HEK293 (cell line): Measurements from ENCODE around the gene GPLD1.

Source experiments
- CTCF ChIA-PET: fragments of 350-600 bp; formaldehyde crosslinking; extraction: SDS; loops from one replicate; lab custom pipeline; 2021; ENCODE audit warnings: antibody characterized with exemption; lab: Yijun Ruan, JAX
- POLR2A ChIA-PET: fragments of 300-600 bp; formaldehyde crosslinking; extraction: SDS; loops from one replicate; lab custom pipeline; 2020; ENCODE audit warnings: antibody characterized with exemption, inconsistent platforms; lab: Yijun Ruan, JAX
- H3K27ac ChIP-seq: fragments of 200-500 bp; sonication (Bioruptor generic); 2 replicates; pipeline ENCODE4 v1.5.1; 2014; ENCODE audit warnings: low read depth, low read length, control low read depth, inconsistent platforms; ENCODE audit errors: extremely low read depth
- H3K36me3 ChIP-seq, 2 experiments: fragments of 200-500 bp in 1 of 2; sonication (Bioruptor generic) in 1 of 2; 1 replicate in 1 of 2; 2 replicates in 1 of 2; pipeline ENCODE4 v1.5.1; 2014 to 2017; ENCODE audit warnings: inconsistent platforms in 2 of 2, low read length in 2 of 2; ENCODE audit not compliant: control insufficient read depth in 2 of 2, insufficient read depth in 1 of 2
- H3K4me1 ChIP-seq: fragments of 200-500 bp; sonication (Bioruptor generic); 2 replicates; pipeline ENCODE4 v1.5.1; 2014; ENCODE audit warnings: mild to moderate bottlenecking, low read length, inconsistent platforms; ENCODE audit not compliant: control insufficient read depth, insufficient read depth
- H3K4me3 ChIP-seq: 2 replicates; pipeline ENCODE4 v1.5.1; 2011; ENCODE audit warnings: low read depth, mild to moderate bottlenecking, control low read depth, low read length, moderate library complexity
- H3K9me3 ChIP-seq: fragments of 200-500 bp; sonication (Bioruptor generic); 2 replicates; pipeline ENCODE4 v1.5.1; 2014; ENCODE audit warnings: low read depth, low read length, inconsistent platforms; ENCODE audit not compliant: control insufficient read depth, insufficient read depth
- BCL11B ChIP-seq: fragments of 450-650 bp; formaldehyde crosslinking; IDR thresholded peaks from 2 replicates; pipeline ENCODE4 v1.5.1; 2016; ENCODE audit warnings: low read depth, missing biosample characterization, missing genetic modification characterization
- EGR2 ChIP-seq: fragments of 450-650 bp; formaldehyde crosslinking; IDR thresholded peaks from 2 replicates; pipeline ENCODE4 v1.5.1; 2016; ENCODE audit warnings: low read depth, missing biosample characterization, missing genetic modification characterization
- GFI1B ChIP-seq: fragments of 450-650 bp; formaldehyde crosslinking; IDR thresholded peaks from 2 replicates; pipeline ENCODE4 v1.5.1; 2016; ENCODE audit warnings: missing biosample characterization, missing genetic modification characterization
- HOXA7 ChIP-seq: sonication (generic); formaldehyde crosslinking; IDR thresholded peaks from 2 replicates; pipeline ENCODE4 v1.8.1; 2022; ENCODE audit warnings: missing genetic modification reagents, borderline replicate concordance
- PRDM2 ChIP-seq: fragments of 450-650 bp; formaldehyde crosslinking; IDR thresholded peaks from 2 replicates; pipeline ENCODE4 v1.5.1; 2016; ENCODE audit warnings: missing biosample characterization, missing genetic modification characterization, borderline replicate concordance
- TCF7L2 ChIP-seq: IDR thresholded peaks from 2 replicates; pipeline ENCODE4 v1.6.1; 2011; ENCODE audit warnings: low read depth, mild to moderate bottlenecking, inconsistent platforms, low read length, moderate library complexity, borderline replicate concordance
- ZBTB8A ChIP-seq: fragments of 450-650 bp; formaldehyde crosslinking; IDR thresholded peaks from 2 replicates; pipeline ENCODE4 v1.5.1; 2016; ENCODE audit warnings: missing biosample characterization, missing genetic modification characterization
- ZFP41 ChIP-seq: fragments of 450-650 bp; formaldehyde crosslinking; IDR thresholded peaks from 2 replicates; pipeline ENCODE4 v1.5.1; 2016; ENCODE audit warnings: missing biosample characterization, missing genetic modification characterization, borderline replicate concordance
- ZNF112 ChIP-seq: fragments of 450-650 bp; formaldehyde crosslinking; IDR thresholded peaks from 2 replicates; pipeline ENCODE4 v1.5.0; 2017; ENCODE audit warnings: missing biosample characterization, missing genetic modification characterization
- ZNF169 ChIP-seq: fragments of 450-650 bp; formaldehyde crosslinking; IDR thresholded peaks from 2 replicates; pipeline ENCODE4 v1.5.1; 2016; ENCODE audit warnings: missing biosample characterization, missing genetic modification characterization
- ZNF449 ChIP-seq: fragments of 450-650 bp; formaldehyde crosslinking; IDR thresholded peaks from 2 replicates; pipeline ENCODE4 v1.5.1; 2017; ENCODE audit warnings: missing biosample characterization, mild to moderate bottlenecking, missing genetic modification characterization, moderate library complexity
- ZNF501 ChIP-seq: fragments of 450-650 bp; formaldehyde crosslinking; IDR thresholded peaks from 2 replicates; pipeline ENCODE4 v1.5.1; 2016; ENCODE audit warnings: missing biosample characterization, missing genetic modification characterization
- ZNF514 ChIP-seq: fragments of 450-650 bp; formaldehyde crosslinking; IDR thresholded peaks from 2 replicates; pipeline ENCODE4 v1.5.1; 2016; ENCODE audit warnings: missing biosample characterization, missing genetic modification characterization
- ZNF654 ChIP-seq: fragments of 450-650 bp; formaldehyde crosslinking; IDR thresholded peaks from 2 replicates; pipeline ENCODE4 v1.5.1; 2016; ENCODE audit warnings: low read depth, missing biosample characterization, missing genetic modification characterization
- ZNF777 ChIP-seq: fragments of 450-650 bp; formaldehyde crosslinking; IDR thresholded peaks from 2 replicates; pipeline ENCODE4 v1.5.1; 2017; ENCODE audit warnings: missing biosample characterization, missing genetic modification characterization, borderline replicate concordance
- ZNF830 ChIP-seq: fragments of 450-650 bp; IDR thresholded peaks from 2 replicates; pipeline ENCODE4 v1.5.0; 2018; ENCODE audit warnings: missing biosample characterization, missing genetic modification characterization, low read depth, mild to moderate bottlenecking, moderate library complexity
- TF ChIP-seq, protein P1 (sequence below): fragments of 450-650 bp; formaldehyde crosslinking; IDR thresholded peaks from 2 replicates; pipeline ENCODE4 v1.5.1; 2016; ENCODE audit warnings: missing biosample characterization, missing genetic modification characterization

Gene GPLD1

DNA sequence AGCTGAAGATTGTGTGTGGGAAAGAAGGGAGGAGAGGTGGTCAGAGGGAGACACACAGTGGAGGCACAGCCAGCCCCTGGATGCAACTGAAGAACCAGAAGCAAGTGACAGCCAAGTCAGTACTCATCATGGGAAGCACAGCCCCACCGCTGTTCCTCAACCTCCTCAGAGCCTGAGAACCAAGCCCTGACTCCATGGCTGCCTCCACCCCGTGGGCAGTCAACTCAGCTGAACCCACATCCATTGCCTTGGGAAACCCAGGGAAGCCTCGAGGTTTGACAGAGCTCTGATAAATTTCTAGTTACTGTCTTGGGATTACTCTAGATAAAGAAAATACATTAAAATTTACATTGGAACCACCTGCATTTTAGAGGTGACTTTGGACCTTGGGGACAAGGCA is 35.0 kb upstream of the GPLD1 start:
- CTCF ChIA-PET: interaction anchor here (0.5 to 3.7 kb wide), 13 partner anchors 13 to 1221 kb away, joined by 3 to 32 read pairs (median 5); partner anchors contain the start of gene ALDH5A1
- Histone ChIP-seq H3K36me3 (peaks cover 0 to 7% of the 10 kb centered on the region in 2 experiments; a peak in 1 of 3 replicates), H3K27ac (no peak overlapping the region), H3K4me3 (no peak overlapping the region), H3K9me3 (no peaks in the 10 kb centered on the region), H3K4me1 (no peaks in the 10 kb centered on the region)
- no peak for TF ChIP-seq ZNF830 (tag by site-specific recombination)
- TF ChIP-seq ZNF169: no peak
- no peak for TF ChIP-seq ZFP41 (tag by site-specific recombination)
- no peak for TF ChIP-seq GFI1B
- TF ChIP-seq ZNF501 (tag by site-specific recombination): no peak
- no peak for TF ChIP-seq ZNF112
- TF ChIP-seq ZNF654 (tag by site-specific recombination): no peak
- TF ChIP-seq EGR2 (tag by site-specific recombination): no peak
- TF ChIP-seq ZNF449 (tag by site-specific recombination): no peak
- TF ChIP-seq, protein P1, sequence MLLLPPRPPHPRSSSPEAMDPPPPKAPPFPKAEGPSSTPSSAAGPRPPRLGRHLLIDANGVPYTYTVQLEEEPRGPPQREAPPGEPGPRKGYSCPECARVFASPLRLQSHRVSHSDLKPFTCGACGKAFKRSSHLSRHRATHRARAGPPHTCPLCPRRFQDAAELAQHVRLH (tag by site-specific recombination): no peak
- POLR2A ChIA-PET: interaction anchor here (0.7 kb wide), 1 partner anchor 89 kb away, joined by 4 read pairs; no protein-coding TSS in a partner anchor

- Histone ChIP-seq H3K36me3 (no peaks in the 10 kb centered on the region), H3K4me1 (no peaks in the 10 kb centered on the region), H3K4me3 (no peak overlapping the region), H3K27ac (no peak overlapping the region), H3K9me3 (no peaks in the 10 kb centered on the region)
- ChIA-PET CTCF (interaction anchor here (0.6 to 5.1 kb wide), 26 partner anchors 10 to 506 kb away, joined by 3 to 55 read pairs (median 4); partner anchors contain the start of genes ALDH5A1 and GPLD1), POLR2A (interaction anchor here (0.6 to 0.7 kb wide), 3 partner anchors 182 to 1465 kb away, joined by 3 to 5 read pairs (median 3); partner anchors contain the start of gene GMNN)
- TF ChIP-seq ZNF777 (tag by site-specific recombination) (no peak), TCF7L2 (no peak), EGR2 (tag by site-specific recombination) (no peak), ZNF514 (no peak), ZBTB8A (no peak), HOXA7 (CRISPR knock-in tag) (no peak), PRDM2 (tag by site-specific recombination) (no peak), BCL11B (tag by site-specific recombination) (no peak)
- TF ChIP-seq, protein P1 (tag by site-specific recombination): no peak
Observed at GRCh38 chr6:24522228-24523176, 33.1 kb upstream of the GPLD1 start.
